Measurements from ENCODE around the gene NMT1. TPM values are rescaled to one million over a fixed set of nuclear protein-coding genes. Genes with fewer than 3 reads are reported as not detected.

The NMT1 gene
- total RNA-seq, 4 donors from 2014 or later, result 60.7 to 127 (median 71.5) TPM

DNA sequence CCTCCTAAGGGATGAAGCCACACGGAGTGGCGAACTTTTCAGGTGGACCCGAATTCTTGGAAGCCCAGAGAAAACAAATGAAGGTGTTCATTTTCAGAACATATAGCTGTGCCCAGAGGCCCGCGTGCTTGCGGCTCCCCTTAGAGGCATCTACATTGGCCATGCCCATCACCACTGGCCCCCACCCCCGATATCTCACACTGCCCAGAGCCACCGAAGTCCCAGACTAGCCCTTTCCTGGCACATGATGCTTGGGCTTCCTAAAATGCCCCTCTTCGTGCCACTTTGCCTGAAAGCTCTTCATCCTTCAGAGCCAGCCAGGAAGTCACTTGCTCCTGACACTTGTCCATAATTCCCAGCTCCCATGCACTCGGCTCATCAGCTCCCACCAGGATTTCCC is 85.0 kb downstream of the NMT1 start:
- TF ChIP-seq POLR2A (IDR thresholded peaks at IDR 0.05), result no peak
- TF ChIP-seq, protein P1, sequence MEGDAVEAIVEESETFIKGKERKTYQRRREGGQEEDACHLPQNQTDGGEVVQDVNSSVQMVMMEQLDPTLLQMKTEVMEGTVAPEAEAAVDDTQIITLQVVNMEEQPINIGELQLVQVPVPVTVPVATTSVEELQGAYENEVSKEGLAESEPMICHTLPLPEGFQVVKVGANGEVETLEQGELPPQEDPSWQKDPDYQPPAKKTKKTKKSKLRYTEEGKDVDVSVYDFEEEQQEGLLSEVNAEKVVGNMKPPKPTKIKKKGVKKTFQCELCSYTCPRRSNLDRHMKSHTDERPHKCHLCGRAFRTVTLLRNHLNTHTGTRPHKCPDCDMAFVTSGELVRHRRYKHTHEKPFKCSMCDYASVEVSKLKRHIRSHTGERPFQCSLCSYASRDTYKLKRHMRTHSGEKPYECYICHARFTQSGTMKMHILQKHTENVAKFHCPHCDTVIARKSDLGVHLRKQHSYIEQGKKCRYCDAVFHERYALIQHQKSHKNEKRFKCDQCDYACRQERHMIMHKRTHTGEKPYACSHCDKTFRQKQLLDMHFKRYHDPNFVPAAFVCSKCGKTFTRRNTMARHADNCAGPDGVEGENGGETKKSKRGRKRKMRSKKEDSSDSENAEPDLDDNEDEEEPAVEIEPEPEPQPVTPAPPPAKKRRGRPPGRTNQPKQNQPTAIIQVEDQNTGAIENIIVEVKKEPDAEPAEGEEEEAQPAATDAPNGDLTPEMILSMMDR (IDR thresholded peaks at IDR 0.05 in 4 of 5, conservative IDR thresholded peaks at IDR 0.05 in 1 of 5), result no peak
- peaks cover 24 to 31% of the 10 kb centered on the region in 2 donors for H3K4me1 ChIP-seq
- no peak for ATAC-seq
- DNase-seq, result no peak
- no peak overlapping the region for H3K4me3 ChIP-seq
- no peaks in the 10 kb centered on the region for H3K36me3 ChIP-seq
- H3K27me3 ChIP-seq, result no peaks in the 10 kb centered on the region
- H3K27ac ChIP-seq, result peak overlapping the region; percentile 90 to 98 (median 98)
- in situ Hi-C loops (cut with MboI; ENCODE audit: low sequenced_read_pairs in 4 of 4), result loop anchor here in 1 of 4 donors (25.0 kb wide), 1 partner anchor 234 kb away; the partner anchor contains the start of gene GFAP
- intact Hi-C loops (cut with DNase I; ENCODE audit: low total_unique reads), result loop anchor here (5.0 kb wide), 1 partner anchor 1046 kb away; the partner anchor contains the start of gene KANSL1
- H3K9me3 ChIP-seq, result no peaks in the 10 kb centered on the region

DNA sequence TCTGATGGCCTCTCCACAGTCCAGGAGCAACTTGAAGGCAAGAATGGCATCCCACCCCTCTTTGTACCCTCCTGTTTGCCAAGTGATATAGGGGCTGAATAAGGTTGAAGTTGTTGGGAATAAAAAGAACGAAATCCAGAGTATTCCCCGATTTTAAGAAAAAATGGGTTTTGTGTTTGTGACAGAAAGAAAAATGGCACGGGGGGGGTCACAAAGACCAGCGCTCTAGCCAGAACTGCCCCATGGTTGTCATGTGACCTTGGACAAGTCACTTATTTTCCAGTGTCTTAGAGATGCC is 85.4 kb downstream of the NMT1 start:
- in situ Hi-C loops (cut with MboI; ENCODE audit: low sequenced_read_pairs in 4 of 4), result loop anchor here in 1 of 4 donors (25.0 kb wide), 1 partner anchor 234 kb away; the partner anchor contains the start of gene GFAP
- DNase-seq, result no peak
- Histone ChIP-seq H3K9me3 (no peaks in the 10 kb centered on the region), H3K27ac (peak overlapping the region; percentile 90 to 98 (median 98)), H3K4me1 (peaks cover 27 to 34% of the 10 kb centered on the region in 2 donors), H3K27me3 (no peaks in the 10 kb centered on the region), H3K4me3 (peak overlapping the region; percentile 57 to 88 (median 82)), H3K36me3 (no peaks in the 10 kb centered on the region)
- TF ChIP-seq POLR2A (IDR thresholded peaks at IDR 0.05), result no peak
- TF ChIP-seq, protein P1 (IDR thresholded peaks at IDR 0.05 in 4 of 5, conservative IDR thresholded peaks at IDR 0.05 in 1 of 5), result no peak
- ATAC-seq, result no peak
- intact Hi-C loops (cut with DNase I; ENCODE audit: low total_unique reads), result loop anchor here (5.0 kb wide), 1 partner anchor 1046 kb away; the partner anchor contains the start of gene KANSL1

DNA sequence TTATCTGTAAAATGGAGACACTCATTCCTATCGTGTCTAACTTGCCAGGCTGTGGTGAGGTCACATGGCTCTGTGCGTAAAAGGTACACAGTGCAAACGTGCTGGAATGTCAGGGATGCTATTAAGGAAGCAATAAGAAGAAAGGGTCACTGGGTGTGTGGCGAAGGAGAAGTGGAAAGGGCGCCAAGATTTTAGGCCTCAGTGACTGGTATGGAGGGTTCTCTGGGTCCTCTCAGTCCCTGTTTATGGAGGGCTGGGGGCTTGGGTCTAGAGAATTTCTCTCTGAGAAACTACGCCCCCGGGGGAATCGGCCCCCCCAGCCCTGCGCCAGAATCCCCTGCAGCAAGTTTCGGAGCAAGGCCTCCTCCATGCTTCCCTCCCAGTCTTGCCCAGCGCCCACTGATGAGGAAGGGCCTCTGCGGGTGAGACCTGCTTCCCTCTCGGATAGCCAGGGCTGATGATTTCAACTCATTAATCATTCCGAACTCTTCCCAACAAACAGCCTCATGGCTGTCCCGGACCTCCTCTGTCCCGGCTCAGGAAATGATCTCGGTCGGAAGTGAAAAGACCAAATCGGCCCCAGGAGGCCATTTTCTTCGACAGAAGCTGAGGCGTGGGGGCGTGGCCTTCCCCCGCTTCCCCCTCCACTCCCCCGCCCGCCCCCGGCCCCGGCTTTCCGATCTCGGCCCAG is 85.9 kb downstream of the NMT1 start:
- ATAC-seq (no peak), DNase-seq (peak; percentile 61 to 67)
- Histone ChIP-seq H3K4me1 (peaks cover 32 to 39% of the 10 kb centered on the region in 2 donors), H3K4me3 (peak overlapping the region; percentile 57 to 88 (median 82)), H3K27me3 (no peaks in the 10 kb centered on the region), H3K36me3 (no peaks in the 10 kb centered on the region), H3K27ac (peak overlapping the region; percentile 90 to 98 (median 98)), H3K9me3 (no peaks in the 10 kb centered on the region)
- in situ Hi-C loops (cut with MboI; ENCODE audit: low sequenced_read_pairs in 4 of 4) (loop anchor here in 1 of 4 donors (25.0 kb wide), 1 partner anchor 235 kb away; the partner anchor contains the start of gene GFAP), intact Hi-C loops (cut with DNase I; ENCODE audit: low total_unique reads) (loop anchor here (5.0 kb wide), 1 partner anchor 1045 kb away; the partner anchor contains the start of gene KANSL1)
- no peak for TF ChIP-seq POLR2A (IDR thresholded peaks at IDR 0.05)
- TF ChIP-seq, protein P1 (IDR thresholded peaks at IDR 0.05 in 4 of 5, conservative IDR thresholded peaks at IDR 0.05 in 1 of 5), result no peak

DNA sequence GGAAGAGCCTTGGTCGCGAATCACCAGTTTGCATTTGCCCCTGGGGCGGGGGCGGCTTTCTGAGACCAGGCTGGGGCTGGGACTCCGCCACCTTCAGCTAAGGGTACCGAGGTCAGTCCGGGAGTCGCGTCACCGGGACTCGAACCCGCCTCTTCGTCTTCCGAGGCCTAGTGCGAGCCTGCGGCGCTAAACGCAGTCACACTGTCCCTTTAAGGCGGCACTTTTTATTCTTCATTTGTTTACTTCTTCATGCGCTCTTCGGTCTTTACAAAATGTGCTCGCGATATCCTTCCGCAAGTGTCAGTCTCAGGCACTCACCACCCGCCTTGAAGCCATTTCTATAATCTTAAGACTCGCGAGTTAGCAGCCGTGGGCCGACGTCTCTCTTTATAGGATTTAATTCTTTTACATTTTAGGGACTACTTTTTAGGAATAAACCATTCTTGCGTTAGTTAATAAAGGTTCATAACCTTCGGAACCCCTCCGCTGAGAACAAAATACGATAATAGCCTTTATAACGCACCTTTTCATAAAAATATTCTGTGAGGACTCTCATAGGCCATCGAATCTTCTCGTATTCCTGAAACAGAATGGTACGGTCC is 86.6 kb downstream of the NMT1 start:
- Histone ChIP-seq H3K9me3 (no peaks in the 10 kb centered on the region), H3K27me3 (no peaks in the 10 kb centered on the region), H3K4me3 (peak overlapping the region; percentile 57 to 88 (median 82)), H3K4me1 (peaks cover 36 to 46% of the 10 kb centered on the region in 2 donors), H3K36me3 (no peaks in the 10 kb centered on the region), H3K27ac (peak overlapping the region; percentile 90 to 98 (median 98))
- in situ Hi-C loops (cut with MboI; ENCODE audit: low sequenced_read_pairs in 4 of 4), result loop anchor here in 1 of 4 donors (25.0 kb wide), 1 partner anchor 235 kb away; the partner anchor contains the start of gene GFAP
- intact Hi-C loops (cut with DNase I; ENCODE audit: low total_unique reads), result loop anchor here (1.0 to 5.0 kb wide), 5 partner anchors 13 to 1045 kb away; partner anchors contain the start of genes ACBD4, HEXIM2, KANSL1 and MAP3K14
- TF ChIP-seq, protein P1 (IDR thresholded peaks at IDR 0.05 in 4 of 5, conservative IDR thresholded peaks at IDR 0.05 in 1 of 5), result peak in 2 of 5 experiments; percentile 25 to 52
- TF ChIP-seq POLR2A (IDR thresholded peaks at IDR 0.05), result no peak
- peak; percentile 72 to 84 for DNase-seq
- ATAC-seq, result peak; percentile 28 to 31

All from gastrocnemius medialis (tissue), 4 donors.